IPS-18c (cell line): ENCODE results near the gene PRM1.
"Not testable (repeated sequence)": the region's sequence is repeated elsewhere in the genome, so short reads cannot be mapped to it uniquely, and the experiment has no call there.

ENCODE experiments used
- H3K4me3 ChIP-seq: 2 replicates; pipeline ENCODE4 v1.7.0; 2013; ENCODE audit warnings: low read depth, mild to moderate bottlenecking, low read length, moderate library complexity; ENCODE audit not compliant: insufficient read depth
- H3K9me3 ChIP-seq: one replicate; pipeline ENCODE4 v1.6.1; 2013; ENCODE audit warnings: mild to moderate bottlenecking, low read length, moderate library complexity; ENCODE audit not compliant: control insufficient read depth, insufficient read depth

PRM1 gene

GRCh38 chr16:11302977-11303376, 21.8 kb upstream of the PRM1 start:
- no peaks in the 10 kb centered on the region for H3K9me3 ChIP-seq
- H3K4me3 ChIP-seq, result no peak overlapping the region

GRCh38 chr16:11301645-11302501, 20.7 kb upstream of the PRM1 start:
- no peaks in the 10 kb centered on the region for H3K9me3 ChIP-seq
- H3K4me3 ChIP-seq, result no peak overlapping the region

- Histone ChIP-seq H3K4me3 (no peak overlapping the region), H3K9me3 (no peaks in the 10 kb centered on the region)
These were observed 19.4 kb upstream of the PRM1 start for GRCh38 chr16:11300560-11300892.

- H3K4me3 ChIP-seq, result no peak overlapping the region
- no peaks in the 10 kb centered on the region for H3K9me3 ChIP-seq
These were observed 18.9 kb upstream of the PRM1 start for GRCh38 chr16:11299865-11300559.

GRCh38 chr16:11298950-11299547, 17.9 kb upstream of the PRM1 start:
- H3K4me3 ChIP-seq, H3K9me3 ChIP-seq: not testable (repeated sequence)

- no peaks in the 10 kb centered on the region for H3K9me3 ChIP-seq
- no peak overlapping the region for H3K4me3 ChIP-seq
These were observed 17.2 kb upstream of the PRM1 start for GRCh38 chr16:11298143-11298900.

- H3K9me3 ChIP-seq, result no peaks in the 10 kb centered on the region
- no peak overlapping the region for H3K4me3 ChIP-seq
These were observed 16.5 kb upstream of the PRM1 start for GRCh38 chr16:11297492-11298142.

- no peak overlapping the region for H3K4me3 ChIP-seq
These were observed 15.8 kb upstream of the PRM1 start for GRCh38 chr16:11296706-11297491.

GRCh38 chr16:11296351-11296705, 15.2 kb upstream of the PRM1 start:
- Histone ChIP-seq H3K9me3 (no peaks in the 10 kb centered on the region), H3K4me3 (no peak overlapping the region)

More at GRCh38 chr16:11296706-11297491, 15.8 kb upstream of the PRM1 start:
- no peaks in the 10 kb centered on the region for H3K9me3 ChIP-seq

GRCh38 chr16:11295672-11296071, 14.5 kb upstream of the PRM1 start:
- no peak overlapping the region for H3K4me3 ChIP-seq
- H3K9me3 ChIP-seq, result no peaks in the 10 kb centered on the region

GRCh38 chr16:11292076-11292748, 11.1 kb upstream of the PRM1 start:
- no peaks in the 10 kb centered on the region for H3K9me3 ChIP-seq
- no peak overlapping the region for H3K4me3 ChIP-seq

GRCh38 chr16:11291091-11291703, 10.1 kb upstream of the PRM1 start:
- Histone ChIP-seq H3K9me3 (no peaks in the 10 kb centered on the region), H3K4me3 (no peak overlapping the region)

GRCh38 chr16:11290102-11290893, 9.2 kb upstream of the PRM1 start:
- Histone ChIP-seq H3K4me3 (no peak overlapping the region), H3K9me3 (no peaks in the 10 kb centered on the region)

- not testable (repeated sequence) for H3K9me3 ChIP-seq, H3K4me3 ChIP-seq
These were observed 8.6 kb upstream of the PRM1 start for GRCh38 chr16:11289696-11290095.

- no peaks in the 10 kb centered on the region for H3K9me3 ChIP-seq
- H3K4me3 ChIP-seq, result no peak overlapping the region
These were observed 8.1 kb upstream of the PRM1 start for GRCh38 chr16:11289202-11289601.
